GM12865 (cell line): ENCODE data around the gene FITM2.

ENCODE experiments used
- DNase-seq: peaks from one replicate; pipeline ENCODE4 v3.0.0; 2010; ENCODE audit warnings: low read depth
- H3K4me3 ChIP-seq: 2 replicates; pipeline ENCODE4 v1.5.1; 2011; ENCODE audit warnings: mild to moderate bottlenecking, low read depth, low read length, control low read depth
- CTCF ChIP-seq: IDR thresholded peaks from 2 replicates; pipeline ENCODE4 v1.5.1; 2011; ENCODE audit warnings: low read length, control low read depth, low read depth, inconsistent platforms; ENCODE audit not compliant: insufficient read depth; ENCODE audit errors: missing control alignments

The FITM2 gene

GRCh38 chr20:44284032-44284431 lies 27.0 kb downstream of the FITM2 start:
- DNase-seq, result no peak
- no peak for TF ChIP-seq CTCF

GRCh38 chr20:44282192-44282591 lies 28.8 kb downstream of the FITM2 start:
- TF ChIP-seq CTCF, result no peak
- no peak overlapping the region for H3K4me3 ChIP-seq
- no peak for DNase-seq

More at GRCh38 chr20:44284032-44284431, 27.0 kb downstream of the FITM2 start:
- no peak overlapping the region for H3K4me3 ChIP-seq

GRCh38 chr20:44280387-44280786 lies 30.6 kb downstream of the FITM2 start:
- TF ChIP-seq CTCF, result no peak
- DNase-seq, result peak; percentile 20
- H3K4me3 ChIP-seq, result no peak overlapping the region

- TF ChIP-seq CTCF, result no peak
- DNase-seq, result peak; percentile 5
Measured at GRCh38 chr20:44279228-44279627, 31.8 kb downstream of the FITM2 start.

GRCh38 chr20:44274303-44275017 lies 36.5 kb downstream of the FITM2 start:
- DNase-seq, result no peak
- no peak overlapping the region for H3K4me3 ChIP-seq
- no peak for TF ChIP-seq CTCF

More at GRCh38 chr20:44279228-44279627, 31.8 kb downstream of the FITM2 start:
- H3K4me3 ChIP-seq, result no peak overlapping the region

GRCh38 chr20:44273231-44274215 lies 37.5 kb downstream of the FITM2 start:
- no peak for TF ChIP-seq CTCF
- DNase-seq, result peak; percentile 37
- H3K4me3 ChIP-seq, result no peak overlapping the region
